CD4-positive, alpha-beta memory T cell (primary cell): ENCODE results near the gene SLC9A5. TPM values are rescaled to one million over a fixed set of nuclear protein-coding genes. Genes with fewer than 3 reads are reported as not detected.

ENCODE experiments used
- CTCF ChIA-PET: fragments of 350-600 bp; sonication (Branson Sonifier 250); formaldehyde crosslinking; loops from one replicate; lab custom pipeline; 2021; ENCODE audit warnings: inconsistent platforms; ENCODE audit not compliant: partially characterized antibody; lab: Charles Lee
- POLR2A ChIA-PET: fragments of 350-600 bp; sonication (Branson Sonifier 250); formaldehyde crosslinking; loops from one replicate; lab custom pipeline; 2021; ENCODE audit not compliant: partially characterized antibody; lab: Charles Lee
- DNase-seq, 5 donors: peaks; one replicate each; pipeline versions ENCODE4 v3.0.0 to v3.0.0-alpha.2; 2020 to 2022; ENCODE audit warnings: mixed read lengths in 1 of 5
- H3K27ac ChIP-seq: one replicate; pipeline ENCODE4 v1.7.0; 2013; ENCODE audit warnings: low read depth, low read length
- H3K27me3 ChIP-seq: 2 replicates; pipeline ENCODE4 v1.7.0; 2013; ENCODE audit warnings: mild to moderate bottlenecking, low read length, moderate library complexity; ENCODE audit not compliant: insufficient read depth
- H3K36me3 ChIP-seq: 2 replicates; pipeline ENCODE4 v1.7.0; 2013; ENCODE audit warnings: mild to moderate bottlenecking, low read length, moderate library complexity; ENCODE audit not compliant: insufficient read depth
- H3K4me1 ChIP-seq: 2 replicates; pipeline ENCODE4 v1.7.0; 2013; ENCODE audit warnings: mild to moderate bottlenecking, low read length, moderate library complexity; ENCODE audit not compliant: insufficient read depth
- H3K4me3 ChIP-seq, 2 donors: one replicate each; pipeline ENCODE4 v1.7.0; 2013; ENCODE audit warnings: low read length in 2 of 2, mild to moderate bottlenecking in 1 of 2
- H3K9me3 ChIP-seq, 2 donors: one replicate each; pipeline ENCODE4 v1.7.0; 2013; ENCODE audit warnings: low read length in 2 of 2, control low read depth in 1 of 2; ENCODE audit not compliant: control insufficient read depth in 1 of 2
- H3K27ac Mint-ChIP-seq, 7 donors: one replicate each; pipeline ENCODE4 v1.8.0; 2020 to 2021; ENCODE audit warnings: mixed read lengths in 7 of 7, mild to moderate bottlenecking in 6 of 7, inconsistent platforms in 3 of 7, moderate library complexity in 3 of 7
- H3K27me3 Mint-ChIP-seq, 2 donors: one replicate each; pipeline ENCODE4 v1.8.0; 2020 to 2021; ENCODE audit warnings: mixed read lengths in 2 of 2
- H3K36me3 Mint-ChIP-seq, 2 donors: one replicate each; pipeline ENCODE4 v1.8.0; 2020 to 2021; ENCODE audit warnings: mixed read lengths in 2 of 2, inconsistent platforms in 1 of 2, mild to moderate bottlenecking in 1 of 2
- H3K4me1 Mint-ChIP-seq, 4 donors: one replicate each; pipeline ENCODE4 v1.8.0; 2020 to 2021; ENCODE audit warnings: mixed read lengths in 4 of 4, mild to moderate bottlenecking in 1 of 4
- H3K4me3 Mint-ChIP-seq, 8 donors: one replicate each; pipeline ENCODE4 v1.8.0; 2020 to 2021; ENCODE audit warnings: mixed read lengths in 8 of 8, mild to moderate bottlenecking in 7 of 8, moderate library complexity in 6 of 8, inconsistent platforms in 3 of 8
- H3K9me3 Mint-ChIP-seq, 8 donors: one replicate each; pipeline ENCODE4 v1.8.0; 2020 to 2021; ENCODE audit warnings: mixed read lengths in 8 of 8, mild to moderate bottlenecking in 5 of 8, inconsistent platforms in 3 of 8, moderate library complexity in 1 of 8
- intact Hi-C: fragments of 100-400 bp; cut with micrococcal nuclease; formaldehyde crosslinking; loops from one replicate; pipeline ENCODE4 v1.15.1; 2023
- polyA plus RNA-seq, 2 donors: library from polyadenylated mRNA; unstranded; fragments of 300-500 nt; fragmentation: Illumina TruSeq; gene quantifications; one replicate each; pipeline ENCODE4 v1.2.3, GENCODE V29; 2021
- total RNA-seq, 2 experiments: library from RNA; stranded (reverse); gene quantifications; one replicate each; pipeline ENCODE4 v1.2.3, GENCODE V29; 2021

Gene SLC9A5
- total RNA-seq, result 1 to 10 TPM; 1.7 to 2.1 TPM
- under 1 TPM in 1 of 2 donors, not detected in 1; 0.09 TPM for polyA plus RNA-seq

- H3K4me1 ChIP-seq, result peaks cover 47% of the 10 kb centered on the region
- peak within 1 kb of the TSS; percentile 82 to 100 (median 95) for H3K27ac Mint-ChIP-seq
Observed at GRCh38 chr16:67248401-67249177, at the start of gene SLC9A5. Gene SLC9A5 (plus strand): TSS chr16:67248979. CDS start chr16:67249015, 36 bp downstream.

GRCh38 chr16:67199011-67199807 is 49.6 kb upstream of the SLC9A5 start, which contains the start of gene ELMO3:
Gene ELMO3 (plus strand): TSS chr16:67199131. CDS start chr16:67199327, 196 bp downstream.
- H3K4me1 ChIP-seq, result peaks cover 1% of the 10 kb centered on the region
- CTCF ChIA-PET, result interaction anchor here (1.3 to 1.8 kb wide), 3 partner anchors 24 to 44 kb away, joined by 3 to 8 read pairs (median 7); no protein-coding TSS in a partner anchor
- H3K9me3 Mint-ChIP-seq, result peaks cover 0 to 2% (median 0%) of the 10 kb centered on the region in 8 donors

More at GRCh38 chr16:67248401-67249177, at the start of gene SLC9A5:
- Mint-ChIP-seq H3K9me3 (no peaks in the 10 kb centered on the region), H3K4me3 (peak within 1 kb of the TSS; percentile 84 to 95 (median 91)), H3K36me3 (peaks cover 0 to 6% of the 10 kb centered on the region in 2 donors), H3K4me1 (peaks cover 25 to 53% (median 41%) of the 10 kb centered on the region in 4 donors), H3K27me3 (peaks cover 3% of the 10 kb centered on the region in 2 donors)
- ChIA-PET CTCF (interaction anchor here (0.9 to 1.5 kb wide), 3 partner anchors 11 to 232 kb away, joined by 3 to 4 read pairs (median 3); partner anchors contain the start of gene ATP6V0D1), POLR2A (interaction anchor here (1.3 to 10.5 kb wide), 4 partner anchors 12 to 91 kb away, joined by 3 to 259 read pairs (median 6); partner anchors contain the start of gene TMEM208)
- H3K27me3 ChIP-seq, result no peaks in the 10 kb centered on the region
- H3K9me3 ChIP-seq, result no peaks in the 10 kb centered on the region
- no peaks in the 10 kb centered on the region for H3K36me3 ChIP-seq
- peak within 1 kb of the TSS; percentile 38 for H3K27ac ChIP-seq
- H3K4me3 ChIP-seq, result peak within 1 kb of the TSS; percentile 71 to 73
- intact Hi-C loops, result loop anchor here (5.0 kb wide), 1 partner anchor 86 kb away; the partner anchor contains the start of gene HSF4
- peak in 2 of 5 donors; percentile 13 to 28 for DNase-seq

GRCh38 chr16:67199808-67200198 is 49.0 kb upstream of the SLC9A5 start:
- H3K36me3 Mint-ChIP-seq, result peaks cover 22 to 54% of the 10 kb centered on the region in 2 donors
- no peak overlapping the region for H3K4me3 ChIP-seq
- intact Hi-C loops, result no loop called here
- ChIA-PET POLR2A (interaction anchor here (0.6 to 3.5 kb wide), 3 partner anchors 9 to 45 kb away, joined by 3 to 11 read pairs (median 10); partner anchors contain the start of gene TMEM208), CTCF (no interaction called here)
- H3K9me3 Mint-ChIP-seq, result peaks cover 0 to 2% (median 0%) of the 10 kb centered on the region in 8 donors
- H3K27ac ChIP-seq, result no peak overlapping the region
- H3K27me3 ChIP-seq, result no peaks in the 10 kb centered on the region
- DNase-seq, result no peak
- H3K9me3 ChIP-seq, result no peaks in the 10 kb centered on the region
- no peaks in the 10 kb centered on the region for H3K4me1 ChIP-seq
- peak overlapping the region in 2 of 7 donors; percentile 12 to 78 for H3K27ac Mint-ChIP-seq
- H3K4me1 Mint-ChIP-seq, result peaks cover 8 to 27% (median 17%) of the 10 kb centered on the region in 4 donors
- peaks cover 54% of the 10 kb centered on the region for H3K36me3 ChIP-seq
- H3K4me3 Mint-ChIP-seq, result no peak overlapping the region
- H3K27me3 Mint-ChIP-seq, result no peaks in the 10 kb centered on the region

More at GRCh38 chr16:67199011-67199807, 49.6 kb upstream of the SLC9A5 start, which contains the start of gene ELMO3:
- Mint-ChIP-seq H3K27ac (peak within 1 kb of the TSS in 5 of 7 donors; percentile 4 to 78 (median 70)), H3K36me3 (peaks cover 22 to 59% of the 10 kb centered on the region in 2 donors), H3K27me3 (no peaks in the 10 kb centered on the region), H3K4me3 (no peak within 1 kb of the TSS), H3K4me1 (peaks cover 8 to 32% (median 19%) of the 10 kb centered on the region in 4 donors)
- DNase-seq, result peak in 1 of 5 donors; percentile 9
- Histone ChIP-seq H3K36me3 (peaks cover 60% of the 10 kb centered on the region), H3K9me3 (no peaks in the 10 kb centered on the region), H3K27ac (no peak within 1 kb of the TSS), H3K4me3 (no peak within 1 kb of the TSS), H3K27me3 (no peaks in the 10 kb centered on the region)
- POLR2A ChIA-PET, result interaction anchor here (0.6 to 3.5 kb wide), 2 partner anchors 9 to 28 kb away, joined by 3 to 11 read pairs; partner anchors contain the start of gene TMEM208
- intact Hi-C loops, result no loop called here

GRCh38 chr16:67200491-67200890 is 48.3 kb upstream of the SLC9A5 start:
- peaks cover 20 to 48% of the 10 kb centered on the region in 2 donors for H3K36me3 Mint-ChIP-seq
- ChIA-PET CTCF (no interaction called here), POLR2A (interaction anchor here (1.7 kb wide), 1 partner anchor 44 kb away, joined by 10 read pairs; no protein-coding TSS in a partner anchor)
- no peak overlapping the region for H3K4me3 ChIP-seq
- H3K4me1 Mint-ChIP-seq, result peaks cover 8 to 26% (median 16%) of the 10 kb centered on the region in 4 donors
- H3K4me1 ChIP-seq, result no peaks in the 10 kb centered on the region
- no peak for DNase-seq
- peaks cover 0 to 2% (median 0%) of the 10 kb centered on the region in 8 donors for H3K9me3 Mint-ChIP-seq
- H3K27ac ChIP-seq, result no peak overlapping the region
- H3K36me3 ChIP-seq, result peaks cover 48% of the 10 kb centered on the region
- H3K4me3 Mint-ChIP-seq, result no peak overlapping the region
- intact Hi-C loops, result no loop called here
- H3K27me3 Mint-ChIP-seq, result no peaks in the 10 kb centered on the region
- H3K27me3 ChIP-seq, result no peaks in the 10 kb centered on the region
- H3K27ac Mint-ChIP-seq, result peak overlapping the region in 1 of 7 donors; percentile 31
- no peaks in the 10 kb centered on the region for H3K9me3 ChIP-seq

- H3K27me3 ChIP-seq, result no peaks in the 10 kb centered on the region
- Mint-ChIP-seq H3K4me1 (peaks cover 1 to 15% (median 7%) of the 10 kb centered on the region in 4 donors), H3K27ac (peak overlapping the region in 1 of 7 donors; percentile 29), H3K9me3 (no peaks in the 10 kb centered on the region), H3K27me3 (no peaks in the 10 kb centered on the region), H3K4me3 (no peak overlapping the region), H3K36me3 (peaks cover 9 to 39% of the 10 kb centered on the region in 2 donors)
- H3K4me3 ChIP-seq, result no peak overlapping the region
- no peaks in the 10 kb centered on the region for H3K4me1 ChIP-seq
- no peaks in the 10 kb centered on the region for H3K9me3 ChIP-seq
- intact Hi-C loops, result no loop called here
- POLR2A ChIA-PET, result interaction anchor here (1.0 to 2.1 kb wide), 4 partner anchors 9 to 43 kb away, joined by 3 to 10 read pairs (median 4); partner anchors contain the start of genes E2F4 and TMEM208
- peaks cover 36% of the 10 kb centered on the region for H3K36me3 ChIP-seq
- DNase-seq, result no peak
- no peak overlapping the region for H3K27ac ChIP-seq
- CTCF ChIA-PET, result interaction anchor here (0.7 kb wide), 1 partner anchor 77 kb away, joined by 3 read pairs; no protein-coding TSS in a partner anchor
Observed at GRCh38 chr16:67201411-67202345, 47.1 kb upstream of the SLC9A5 start.

- no peaks in the 10 kb centered on the region for H3K27me3 Mint-ChIP-seq
- peaks cover 0 to 9% (median 3%) of the 10 kb centered on the region in 4 donors for H3K4me1 Mint-ChIP-seq
- Histone ChIP-seq H3K4me3 (no peak overlapping the region), H3K27ac (no peak overlapping the region), H3K27me3 (no peaks in the 10 kb centered on the region), H3K4me1 (no peaks in the 10 kb centered on the region), H3K36me3 (peaks cover 28% of the 10 kb centered on the region), H3K9me3 (no peaks in the 10 kb centered on the region)
- H3K27ac Mint-ChIP-seq, result no peak overlapping the region
- POLR2A ChIA-PET, result interaction anchor here (1.0 to 2.1 kb wide), 3 partner anchors 10 to 42 kb away, joined by 3 to 4 read pairs (median 4); partner anchors contain the start of genes E2F4 and TMEM208
- no peaks in the 10 kb centered on the region for H3K9me3 Mint-ChIP-seq
- intact Hi-C loops, result no loop called here
- no peak overlapping the region for H3K4me3 Mint-ChIP-seq
- peaks cover 4 to 31% of the 10 kb centered on the region in 2 donors for H3K36me3 Mint-ChIP-seq
- DNase-seq, result no peak
- CTCF ChIA-PET, result interaction anchor here (0.6 kb wide), 1 partner anchor 21 kb away, joined by 3 read pairs; no protein-coding TSS in a partner anchor
Observed at GRCh38 chr16:67202426-67202825, 46.4 kb upstream of the SLC9A5 start.
